GM21786 (cell line): ENCODE measurements around the gene NPAS3.

Experiments used
- ATAC-seq: cut with Tn5 transposase; IDR thresholded peaks from one replicate; pipeline ENCODE4 v1.9.1; 2021; ENCODE audit not compliant: unreplicated experiment

NPAS3 gene

GRCh38 chr14:33844118-33844517 is 905.4 kb downstream of the NPAS3 start:
- ATAC-seq, result no peak

- no peak for ATAC-seq
Measured at GRCh38 chr14:33846100-33846824, 907.6 kb downstream of the NPAS3 start.

- no peak for ATAC-seq
Measured at GRCh38 chr14:33847066-33847465, 908.4 kb downstream of the NPAS3 start.

GRCh38 chr14:33848009-33848408 is 909.3 kb downstream of the NPAS3 start:
- ATAC-seq, result no peak

- ATAC-seq, result peak; percentile 45
Measured at GRCh38 chr14:33848706-33849454, 910.2 kb downstream of the NPAS3 start.

GRCh38 chr14:33849455-33849801 is 910.7 kb downstream of the NPAS3 start:
- ATAC-seq, result no peak

- no peak for ATAC-seq
Measured at GRCh38 chr14:33850826-33851225, 912.1 kb downstream of the NPAS3 start.

- ATAC-seq, result no peak
Measured at GRCh38 chr14:33851366-33851765, 912.7 kb downstream of the NPAS3 start.

- no peak for ATAC-seq
Measured at GRCh38 chr14:33851931-33852330, 913.3 kb downstream of the NPAS3 start.
